ENCODE data around the gene JARID2.

JARID2 gene

DNA sequence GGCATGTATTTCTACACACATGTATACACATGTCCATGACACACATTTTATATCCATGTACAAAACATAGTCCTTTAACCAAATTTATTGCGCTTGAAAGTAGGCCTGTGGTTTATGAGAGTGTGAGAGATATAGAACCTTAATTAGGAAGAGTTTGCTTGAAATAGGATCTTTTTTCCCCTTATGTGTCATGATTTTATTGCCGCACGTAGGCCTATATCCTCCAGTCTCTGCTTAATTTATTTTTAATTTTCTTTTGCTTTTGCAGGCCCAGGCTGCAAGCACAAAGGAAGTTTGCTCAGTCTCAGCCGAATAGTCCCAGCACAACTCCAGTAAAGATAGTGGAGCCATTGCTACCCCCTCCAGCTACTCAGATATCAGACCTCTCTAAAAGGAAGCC, 205.9 kb downstream of the JARID2 start (continued):
- TF ChIP-seq, protein P1, sequence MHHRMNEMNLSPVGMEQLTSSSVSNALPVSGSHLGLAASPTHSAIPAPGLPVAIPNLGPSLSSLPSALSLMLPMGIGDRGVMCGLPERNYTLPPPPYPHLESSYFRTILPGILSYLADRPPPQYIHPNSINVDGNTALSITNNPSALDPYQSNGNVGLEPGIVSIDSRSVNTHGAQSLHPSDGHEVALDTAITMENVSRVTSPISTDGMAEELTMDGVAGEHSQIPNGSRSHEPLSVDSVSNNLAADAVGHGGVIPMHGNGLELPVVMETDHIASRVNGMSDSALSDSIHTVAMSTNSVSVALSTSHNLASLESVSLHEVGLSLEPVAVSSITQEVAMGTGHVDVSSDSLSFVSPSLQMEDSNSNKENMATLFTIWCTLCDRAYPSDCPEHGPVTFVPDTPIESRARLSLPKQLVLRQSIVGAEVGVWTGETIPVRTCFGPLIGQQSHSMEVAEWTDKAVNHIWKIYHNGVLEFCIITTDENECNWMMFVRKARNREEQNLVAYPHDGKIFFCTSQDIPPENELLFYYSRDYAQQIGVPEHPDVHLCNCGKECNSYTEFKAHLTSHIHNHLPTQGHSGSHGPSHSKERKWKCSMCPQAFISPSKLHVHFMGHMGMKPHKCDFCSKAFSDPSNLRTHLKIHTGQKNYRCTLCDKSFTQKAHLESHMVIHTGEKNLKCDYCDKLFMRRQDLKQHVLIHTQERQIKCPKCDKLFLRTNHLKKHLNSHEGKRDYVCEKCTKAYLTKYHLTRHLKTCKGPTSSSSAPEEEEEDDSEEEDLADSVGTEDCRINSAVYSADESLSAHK (tag by site-specific recombination; IDR thresholded peaks at IDR 0.05): 0 out of 2 replicates have a peak, but pooled peaks have one; percentile 24
- TF ChIP-seq ZNF16 (tag by site-specific recombination; IDR thresholded peaks at IDR 0.05; ENCODE audit: low read depth): no peak
- TF ChIP-seq GFI1B (tag by site-specific recombination; IDR thresholded peaks at IDR 0.05): peak; percentile 60; the same call in 1 of the 2 replicates

DNA sequence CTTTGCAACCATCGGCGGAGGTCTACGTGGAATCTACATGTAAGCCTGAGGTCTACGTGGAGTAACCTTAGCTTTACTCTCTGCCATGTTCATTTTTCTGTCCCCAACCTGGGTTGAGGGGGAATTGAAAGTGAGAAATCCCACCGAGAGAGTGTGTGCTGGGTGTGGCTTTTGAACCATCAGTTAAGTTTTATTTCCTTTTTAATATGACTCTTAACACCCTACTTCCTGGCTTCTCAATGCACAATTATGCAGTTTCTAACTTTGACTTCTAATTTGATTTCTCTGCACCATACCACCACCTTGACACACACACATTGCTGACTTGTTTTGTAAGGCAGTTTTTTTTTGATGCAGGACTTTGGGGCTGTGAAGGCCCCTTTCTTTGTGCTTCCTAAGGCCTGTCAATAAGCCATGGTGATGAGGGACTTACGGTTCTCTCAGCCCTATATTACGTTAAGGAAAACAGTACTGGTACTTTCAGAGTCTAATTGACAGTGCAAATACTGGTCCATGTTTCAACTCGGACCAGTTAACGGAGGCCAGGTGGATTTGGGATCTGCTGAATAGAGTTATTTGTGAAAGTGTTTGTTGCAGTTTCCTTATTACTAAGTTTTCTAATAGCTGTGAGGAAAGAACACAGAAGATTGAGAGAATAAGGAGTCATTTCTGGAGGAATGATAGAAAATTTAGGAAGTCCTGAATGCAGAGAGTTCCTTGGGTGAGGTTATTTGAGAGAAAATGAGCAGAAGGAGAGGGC, 206.5 kb downstream of the JARID2 start:
- Histone ChIP-seq H3K4me3 (ENCODE audit: low read depth, low read length) (no peak overlapping the region), H3K27ac (ENCODE audit: extremely low read depth, low read depth, low read length) (no peak overlapping the region), H3K4me1 (ENCODE audit: control insufficient read depth, insufficient read depth, low read length) (peaks cover 36% of the 10 kb centered on the region), H3K36me3 (ENCODE audit: control insufficient read depth in 2 of 2, insufficient read depth in 1 of 2, low read length in 2 of 2) (peaks cover 0 to 18% of the 10 kb centered on the region in 2 experiments; a peak in 2 of 3 replicates), H3K9me3 (ENCODE audit: control insufficient read depth, insufficient read depth, low read depth, low read length) (no peaks in the 10 kb centered on the region)
- ChIA-PET CTCF (interaction anchor here (1.1 kb wide), 1 partner anchor 11 kb away, joined by 4 read pairs; no protein-coding TSS in a partner anchor), POLR2A (no interaction called here)
- TF ChIP-seq ZNF394 (tag by site-specific recombination; IDR thresholded peaks at IDR 0.05; ENCODE audit: borderline replicate concordance) (no peak), ZNF239 (tag by site-specific recombination; IDR thresholded peaks at IDR 0.05) (no peak), ZNF140 (tag by site-specific recombination; IDR thresholded peaks at IDR 0.05) (no peak), ZFP69B (tag by site-specific recombination; IDR thresholded peaks at IDR 0.05) (no peak), KLF10 (tag by site-specific recombination; IDR thresholded peaks at IDR 0.05) (no peak), ZNF202 (tag by site-specific recombination; IDR thresholded peaks at IDR 0.05; ENCODE audit: borderline replicate concordance) (no peak), ZNF341 (tag by site-specific recombination; IDR thresholded peaks at IDR 0.05; ENCODE audit: low read depth) (no peak), ZNF544 (tag by site-specific recombination; IDR thresholded peaks at IDR 0.05) (no peak), ZNF514 (tag by site-specific recombination; IDR thresholded peaks at IDR 0.05) (no peak), ZSCAN30 (tag by site-specific recombination; IDR thresholded peaks at IDR 0.05) (no peak), ZNF311 (tag by site-specific recombination; IDR thresholded peaks at IDR 0.05; ENCODE audit: borderline replicate concordance) (no peak), ZNF157 (tag by site-specific recombination; IDR thresholded peaks at IDR 0.05) (no peak), GLI2 (tag by site-specific recombination; IDR thresholded peaks at IDR 0.05; ENCODE audit: borderline replicate concordance, low read depth) (no peak), ZNF23 (tag by site-specific recombination; IDR thresholded peaks at IDR 0.05; ENCODE audit: borderline replicate concordance) (no peak), ZBTB21 (tag by site-specific recombination; IDR thresholded peaks at IDR 0.05) (no peak)
- TF ChIP-seq, protein P2, sequence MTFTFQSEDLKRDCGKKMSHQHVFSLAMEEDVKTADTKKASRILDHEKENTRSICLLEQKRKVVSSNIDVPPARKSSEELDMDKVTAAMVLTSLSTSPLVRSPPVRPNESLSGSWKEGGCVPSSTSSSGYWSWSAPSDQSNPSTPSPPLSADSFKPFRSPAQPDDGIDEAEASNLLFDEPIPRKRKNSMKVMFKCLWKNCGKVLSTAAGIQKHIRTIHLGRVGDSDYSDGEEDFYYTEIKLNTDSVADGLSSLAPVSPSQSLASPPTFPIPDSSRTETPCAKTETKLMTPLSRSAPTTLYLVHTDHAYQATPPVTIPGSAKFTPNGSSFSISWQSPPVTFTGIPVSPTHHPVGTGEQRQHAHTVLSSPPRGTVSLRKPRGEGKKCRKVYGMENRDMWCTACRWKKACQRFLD (tag by site-specific recombination; IDR thresholded peaks at IDR 0.05): no peak

DNA sequence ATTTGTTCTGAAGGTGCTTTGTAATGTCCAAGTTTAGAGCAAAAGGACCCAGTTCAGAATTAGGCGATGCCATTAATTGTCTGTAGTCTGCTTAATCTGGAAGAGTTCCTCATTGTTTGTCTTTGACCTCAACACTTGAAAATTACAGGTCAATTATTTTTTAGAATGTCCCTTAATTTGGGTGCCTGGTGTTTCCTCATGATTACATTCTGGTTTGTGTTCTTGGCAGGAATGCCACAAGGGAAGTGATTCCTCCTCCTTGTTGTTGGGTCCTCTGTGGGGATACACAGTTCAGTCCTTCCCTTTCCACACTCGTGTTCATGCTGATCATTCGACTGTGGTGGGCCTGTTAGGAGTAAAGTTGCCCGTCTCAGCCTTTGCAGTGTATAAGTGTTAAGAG, 207.3 kb downstream of the JARID2 start:
- Histone ChIP-seq H3K27ac (ENCODE audit: extremely low read depth, low read depth, low read length) (no peak overlapping the region), H3K4me3 (ENCODE audit: low read depth, low read length) (no peak overlapping the region), H3K4me1 (ENCODE audit: control insufficient read depth, insufficient read depth, low read length) (peaks cover 35% of the 10 kb centered on the region), H3K36me3 (ENCODE audit: control insufficient read depth in 2 of 2, insufficient read depth in 1 of 2, low read length in 2 of 2) (peaks cover 0 to 18% of the 10 kb centered on the region in 2 experiments; a peak in 2 of 3 replicates), H3K9me3 (ENCODE audit: control insufficient read depth, insufficient read depth, low read depth, low read length) (no peaks in the 10 kb centered on the region)
- POLR2A ChIA-PET: no interaction called here
- CTCF ChIA-PET: no interaction called here
- TF ChIP-seq ZSCAN23 (tag by site-specific recombination; IDR thresholded peaks at IDR 0.05) (no peak), KLF9 (tag by site-specific recombination; IDR thresholded peaks at IDR 0.05; ENCODE audit: low read depth) (no peak), ZNF777 (tag by site-specific recombination; IDR thresholded peaks at IDR 0.05; ENCODE audit: borderline replicate concordance) (no peak), ZNF600 (tag by site-specific recombination; IDR thresholded peaks at IDR 0.05) (no peak)
- TF ChIP-seq, protein P3, sequence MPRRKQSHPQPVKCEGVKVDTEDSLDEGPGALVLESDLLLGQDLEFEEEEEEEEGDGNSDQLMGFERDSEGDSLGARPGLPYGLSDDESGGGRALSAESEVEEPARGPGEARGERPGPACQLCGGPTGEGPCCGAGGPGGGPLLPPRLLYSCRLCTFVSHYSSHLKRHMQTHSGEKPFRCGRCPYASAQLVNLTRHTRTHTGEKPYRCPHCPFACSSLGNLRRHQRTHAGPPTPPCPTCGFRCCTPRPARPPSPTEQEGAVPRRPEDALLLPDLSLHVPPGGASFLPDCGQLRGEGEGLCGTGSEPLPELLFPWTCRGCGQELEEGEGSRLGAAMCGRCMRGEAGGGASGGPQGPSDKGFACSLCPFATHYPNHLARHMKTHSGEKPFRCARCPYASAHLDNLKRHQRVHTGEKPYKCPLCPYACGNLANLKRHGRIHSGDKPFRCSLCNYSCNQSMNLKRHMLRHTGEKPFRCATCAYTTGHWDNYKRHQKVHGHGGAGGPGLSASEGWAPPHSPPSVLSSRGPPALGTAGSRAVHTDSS (tag by site-specific recombination; IDR thresholded peaks at IDR 0.05): no peak
- TF ChIP-seq, protein P4, sequence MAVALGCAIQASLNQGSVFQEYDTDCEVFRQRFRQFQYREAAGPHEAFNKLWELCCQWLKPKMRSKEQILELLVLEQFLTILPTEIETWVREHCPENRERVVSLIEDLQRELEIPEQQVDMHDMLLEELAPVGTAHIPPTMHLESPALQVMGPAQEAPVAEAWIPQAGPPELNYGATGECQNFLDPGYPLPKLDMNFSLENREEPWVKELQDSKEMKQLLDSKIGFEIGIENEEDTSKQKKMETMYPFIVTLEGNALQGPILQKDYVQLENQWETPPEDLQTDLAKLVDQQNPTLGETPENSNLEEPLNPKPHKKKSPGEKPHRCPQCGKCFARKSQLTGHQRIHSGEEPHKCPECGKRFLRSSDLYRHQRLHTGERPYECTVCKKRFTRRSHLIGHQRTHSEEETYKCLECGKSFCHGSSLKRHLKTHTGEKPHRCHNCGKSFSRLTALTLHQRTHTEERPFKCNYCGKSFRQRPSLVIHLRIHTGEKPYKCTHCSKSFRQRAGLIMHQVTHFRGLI (tag by site-specific recombination; IDR thresholded peaks at IDR 0.05): no peak
- TF ChIP-seq, protein P5, sequence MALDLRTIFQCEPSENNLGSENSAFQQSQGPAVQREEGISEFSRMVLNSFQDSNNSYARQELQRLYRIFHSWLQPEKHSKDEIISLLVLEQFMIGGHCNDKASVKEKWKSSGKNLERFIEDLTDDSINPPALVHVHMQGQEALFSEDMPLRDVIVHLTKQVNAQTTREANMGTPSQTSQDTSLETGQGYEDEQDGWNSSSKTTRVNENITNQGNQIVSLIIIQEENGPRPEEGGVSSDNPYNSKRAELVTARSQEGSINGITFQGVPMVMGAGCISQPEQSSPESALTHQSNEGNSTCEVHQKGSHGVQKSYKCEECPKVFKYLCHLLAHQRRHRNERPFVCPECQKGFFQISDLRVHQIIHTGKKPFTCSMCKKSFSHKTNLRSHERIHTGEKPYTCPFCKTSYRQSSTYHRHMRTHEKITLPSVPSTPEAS (tag by site-specific recombination; IDR thresholded peaks at IDR 0.05): no peak
